Measurements from ENCODE around the gene SBK1.
A peak's percentile ranks its signal among the peaks of the same experiment; 100 is the strongest.

The SBK1 gene

DNA sequence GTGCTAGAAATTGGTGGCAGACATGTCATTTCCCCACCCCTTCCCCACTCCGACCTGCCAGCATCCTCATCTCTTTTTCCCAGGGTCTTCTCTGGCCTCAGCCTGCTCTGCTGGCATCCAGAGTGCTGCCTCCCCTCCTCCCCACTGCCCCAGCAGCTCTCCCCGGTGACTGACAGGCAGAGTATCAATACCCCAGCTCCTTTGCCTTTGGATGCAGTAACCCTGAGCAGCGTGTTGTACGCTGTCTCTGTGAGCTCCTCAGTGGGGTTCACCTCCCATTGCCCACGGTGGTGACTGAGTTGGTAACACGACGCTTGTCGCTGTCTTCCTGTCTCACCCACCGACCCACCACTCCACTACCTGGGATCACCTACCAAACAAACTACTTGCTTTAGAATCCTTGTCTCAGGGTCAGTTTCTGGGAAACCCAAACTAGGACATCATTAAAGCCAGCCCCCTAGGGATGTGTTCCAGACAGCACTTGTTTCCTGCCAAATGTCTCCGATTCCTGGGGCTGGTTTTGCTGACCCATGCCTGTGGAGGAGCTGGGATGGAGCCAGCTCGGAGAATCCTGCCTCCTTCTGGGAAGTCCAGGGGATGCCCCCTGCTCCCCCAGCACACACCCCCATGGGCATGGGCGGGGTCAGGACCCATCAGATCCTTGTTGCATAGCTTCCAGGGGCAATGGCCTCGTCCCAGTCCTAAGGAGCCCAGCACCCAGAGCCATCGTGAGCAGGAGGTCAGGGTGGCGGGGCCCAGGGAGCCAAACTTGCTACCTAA, 8.3 kb upstream of the SBK1 start:
- Histone ChIP-seq H3K4me3 (ENCODE audit: low read depth, low read length) (no peak overlapping the region), H3K36me3 (ENCODE audit: control insufficient read depth, insufficient read depth, low read length) (no peaks in the 10 kb centered on the region), H3K9ac (ENCODE audit: low read depth, low read length) (peak overlapping the region; percentile 24), H3K4me1 (ENCODE audit: control insufficient read depth, insufficient read depth, low read length) (peaks cover 4% of the 10 kb centered on the region), H3K27me3 (ENCODE audit: control insufficient read depth, insufficient read depth, low read length) (no peaks in the 10 kb centered on the region), H3K9me3 (ENCODE audit: control insufficient read depth, insufficient read depth, low read length) (no peaks in the 10 kb centered on the region)

- no peak overlapping the region for H3K9ac ChIP-seq (ENCODE audit: low read depth, low read length)
- H3K36me3 ChIP-seq (ENCODE audit: control insufficient read depth, insufficient read depth, low read length), result no peaks in the 10 kb centered on the region
- no peaks in the 10 kb centered on the region for H3K27me3 ChIP-seq (ENCODE audit: control insufficient read depth, insufficient read depth, low read length)
- no peaks in the 10 kb centered on the region for H3K9me3 ChIP-seq (ENCODE audit: control insufficient read depth, insufficient read depth, low read length)
- peaks cover 6% of the 10 kb centered on the region for H3K4me1 ChIP-seq (ENCODE audit: control insufficient read depth, insufficient read depth, low read length)
- H3K4me3 ChIP-seq (ENCODE audit: low read depth, low read length), result no peak overlapping the region
Observed at GRCh38 chr16:28285649-28286048, 6.7 kb upstream of the SBK1 start.

GRCh38 chr16:28288114-28288513, 4.2 kb upstream of the SBK1 start:
- Histone ChIP-seq H3K9me3 (ENCODE audit: control insufficient read depth, insufficient read depth, low read length) (no peaks in the 10 kb centered on the region), H3K9ac (ENCODE audit: low read depth, low read length) (no peak overlapping the region), H3K27me3 (ENCODE audit: control insufficient read depth, insufficient read depth, low read length) (no peaks in the 10 kb centered on the region), H3K36me3 (ENCODE audit: control insufficient read depth, insufficient read depth, low read length) (no peaks in the 10 kb centered on the region), H3K4me3 (ENCODE audit: low read depth, low read length) (no peak overlapping the region), H3K4me1 (ENCODE audit: control insufficient read depth, insufficient read depth, low read length) (peaks cover 6% of the 10 kb centered on the region)

DNA sequence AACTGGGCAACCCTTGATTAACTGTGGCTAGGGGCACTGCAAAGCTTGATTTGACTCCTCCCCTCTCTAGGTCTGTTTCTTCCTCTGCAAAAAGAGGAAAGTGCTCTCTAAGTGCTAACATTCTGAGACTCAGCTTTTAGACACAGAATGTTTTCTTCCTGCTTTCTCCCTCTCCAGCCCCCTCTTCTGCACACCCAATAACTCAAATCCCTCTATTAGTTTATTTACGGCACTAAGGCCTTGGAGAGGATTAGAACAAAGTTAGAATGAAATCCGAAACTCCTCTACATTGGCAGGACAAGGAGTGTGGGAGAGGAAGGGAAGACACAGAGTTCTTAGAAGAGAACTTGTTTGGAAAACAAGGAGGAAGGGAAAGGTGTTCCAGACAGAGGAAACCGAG, 3.3 kb upstream of the SBK1 start:
- no peak overlapping the region for H3K9ac ChIP-seq (ENCODE audit: low read depth, low read length)
- no peaks in the 10 kb centered on the region for H3K27me3 ChIP-seq (ENCODE audit: control insufficient read depth, insufficient read depth, low read length)
- H3K4me3 ChIP-seq (ENCODE audit: low read depth, low read length), result no peak overlapping the region
- peaks cover 6% of the 10 kb centered on the region for H3K4me1 ChIP-seq (ENCODE audit: control insufficient read depth, insufficient read depth, low read length)
- H3K9me3 ChIP-seq (ENCODE audit: control insufficient read depth, insufficient read depth, low read length), result no peaks in the 10 kb centered on the region
- no peaks in the 10 kb centered on the region for H3K36me3 ChIP-seq (ENCODE audit: control insufficient read depth, insufficient read depth, low read length)

DNA sequence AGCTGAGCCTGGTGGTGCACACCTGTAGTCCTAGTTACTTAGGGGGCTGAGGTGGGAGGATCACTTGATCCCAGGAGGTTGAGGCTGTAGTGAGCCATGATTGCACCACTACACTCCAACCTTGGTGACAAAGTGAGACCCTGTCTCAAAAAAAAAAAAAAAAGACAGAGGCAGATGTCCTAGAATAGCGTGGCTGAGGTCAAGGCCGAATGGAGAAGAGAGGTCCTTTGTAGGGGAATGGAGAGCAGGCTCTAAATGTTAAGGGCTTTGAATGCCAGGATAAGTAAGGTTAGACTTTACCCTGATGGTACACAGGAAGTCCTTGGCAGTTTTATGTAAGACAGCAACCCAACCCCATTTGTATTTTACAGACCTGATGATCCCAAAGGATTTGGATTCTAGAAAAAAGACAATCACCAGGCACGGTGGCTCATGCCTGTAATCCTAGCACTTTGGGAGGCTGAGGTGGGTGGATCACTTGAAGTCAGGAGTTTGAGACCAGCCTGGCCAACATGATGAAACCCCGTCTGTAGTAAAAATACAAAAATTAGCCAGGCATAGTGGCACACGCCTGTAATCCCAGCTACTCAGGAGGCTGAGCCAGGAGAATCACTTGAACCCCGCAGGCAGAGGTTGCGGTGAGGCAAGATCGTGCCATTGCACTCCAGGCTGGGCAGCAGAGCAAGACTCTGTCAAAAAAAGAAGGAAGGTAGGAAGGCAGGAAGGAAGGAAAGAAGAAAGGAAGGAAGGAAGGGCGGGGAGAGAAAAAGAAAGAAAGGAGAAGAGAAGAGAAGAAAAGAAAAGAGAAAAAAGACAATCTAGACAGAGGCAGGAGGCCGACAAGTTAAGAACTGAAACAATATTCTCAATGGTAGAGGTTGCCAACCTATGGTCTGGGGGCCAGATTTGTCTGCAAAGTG, 2.1 kb upstream of the SBK1 start:
- Histone ChIP-seq H3K36me3 (ENCODE audit: control insufficient read depth, insufficient read depth, low read length) (peaks cover 3% of the 10 kb centered on the region), H3K4me1 (ENCODE audit: control insufficient read depth, insufficient read depth, low read length) (peaks cover 7% of the 10 kb centered on the region), H3K4me3 (ENCODE audit: low read depth, low read length) (peak overlapping the region; percentile 19), H3K9ac (ENCODE audit: low read depth, low read length) (no peak overlapping the region), H3K9me3 (ENCODE audit: control insufficient read depth, insufficient read depth, low read length) (no peaks in the 10 kb centered on the region), H3K27me3 (ENCODE audit: control insufficient read depth, insufficient read depth, low read length) (no peaks in the 10 kb centered on the region)

DNA sequence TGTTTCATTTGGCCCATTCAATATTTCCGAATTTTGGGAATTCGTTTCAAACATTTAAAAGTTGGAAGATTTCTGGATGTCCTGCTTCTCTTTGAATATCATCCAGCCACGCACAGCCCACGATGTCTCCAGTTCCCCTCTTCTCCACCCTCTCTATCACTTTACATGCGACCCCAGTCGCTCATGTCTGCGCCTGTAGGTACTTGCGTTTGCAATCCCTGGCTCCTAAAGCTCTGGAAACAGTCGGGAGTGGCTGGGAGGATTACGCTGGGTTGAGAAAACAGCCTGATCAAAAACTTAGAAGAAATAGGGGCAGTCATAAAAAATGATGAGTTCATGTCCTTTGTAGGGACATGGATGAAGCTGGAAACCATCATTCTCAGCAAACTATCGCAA, 1.5 kb upstream of the SBK1 start:
- Histone ChIP-seq H3K9ac (ENCODE audit: low read depth, low read length) (no peak overlapping the region), H3K4me1 (ENCODE audit: control insufficient read depth, insufficient read depth, low read length) (peaks cover 7% of the 10 kb centered on the region), H3K36me3 (ENCODE audit: control insufficient read depth, insufficient read depth, low read length) (peaks cover 7% of the 10 kb centered on the region), H3K4me3 (ENCODE audit: low read depth, low read length) (peak overlapping the region; percentile 19), H3K9me3 (ENCODE audit: control insufficient read depth, insufficient read depth, low read length) (no peaks in the 10 kb centered on the region), H3K27me3 (ENCODE audit: control insufficient read depth, insufficient read depth, low read length) (no peaks in the 10 kb centered on the region)

DNA sequence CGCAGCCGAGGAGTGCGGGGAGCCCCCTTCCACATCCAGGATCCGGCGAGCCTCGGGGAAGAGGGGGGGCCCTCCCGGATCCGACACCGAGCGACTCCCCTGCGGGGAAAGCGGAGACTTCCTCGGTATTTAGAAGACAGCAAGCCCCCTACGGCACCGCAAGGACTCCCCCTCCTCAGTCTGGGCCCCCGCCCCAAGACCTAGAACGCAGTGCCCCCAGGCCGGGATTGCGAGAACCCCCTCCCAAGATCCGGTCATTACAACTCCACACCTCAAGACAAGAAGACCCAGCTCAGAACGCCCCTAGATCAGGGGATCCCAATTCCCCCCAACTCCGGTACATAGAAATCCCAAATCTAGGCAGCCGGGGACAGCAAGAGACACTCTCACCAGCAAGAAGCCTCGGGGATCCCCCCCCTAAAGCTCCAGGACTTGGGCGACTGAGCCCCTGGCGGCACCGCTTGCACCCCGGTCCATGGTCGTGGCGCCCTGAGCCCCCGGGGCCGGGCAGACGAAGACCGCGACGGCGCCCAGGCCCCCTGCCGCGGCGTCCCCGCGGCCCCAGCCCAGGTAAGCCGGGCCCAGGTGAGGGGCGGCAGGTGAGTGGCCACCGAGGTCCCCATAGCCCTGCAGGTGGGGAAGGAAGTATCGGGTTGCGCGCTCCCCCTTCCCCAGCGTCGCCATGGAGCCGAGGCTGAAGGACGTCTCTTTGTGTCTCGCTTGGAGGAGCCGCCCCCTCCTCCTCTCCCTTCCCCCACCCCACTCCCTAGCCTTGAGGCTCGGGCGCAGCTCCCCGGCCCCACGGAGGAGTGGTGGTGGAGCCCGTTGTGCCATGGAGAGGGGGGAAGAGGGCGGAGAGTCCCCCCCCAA, 641 bp downstream of the SBK1 start:
- Histone ChIP-seq H3K4me1 (ENCODE audit: control insufficient read depth, insufficient read depth, low read length) (peaks cover 7% of the 10 kb centered on the region), H3K9me3 (ENCODE audit: control insufficient read depth, insufficient read depth, low read length) (no peaks in the 10 kb centered on the region), H3K9ac (ENCODE audit: low read depth, low read length) (peak overlapping the region; percentile 85), H3K36me3 (ENCODE audit: control insufficient read depth, insufficient read depth, low read length) (peaks cover 7% of the 10 kb centered on the region), H3K4me3 (ENCODE audit: low read depth, low read length) (peak overlapping the region; percentile 76), H3K27me3 (ENCODE audit: control insufficient read depth, insufficient read depth, low read length) (no peaks in the 10 kb centered on the region)

DNA sequence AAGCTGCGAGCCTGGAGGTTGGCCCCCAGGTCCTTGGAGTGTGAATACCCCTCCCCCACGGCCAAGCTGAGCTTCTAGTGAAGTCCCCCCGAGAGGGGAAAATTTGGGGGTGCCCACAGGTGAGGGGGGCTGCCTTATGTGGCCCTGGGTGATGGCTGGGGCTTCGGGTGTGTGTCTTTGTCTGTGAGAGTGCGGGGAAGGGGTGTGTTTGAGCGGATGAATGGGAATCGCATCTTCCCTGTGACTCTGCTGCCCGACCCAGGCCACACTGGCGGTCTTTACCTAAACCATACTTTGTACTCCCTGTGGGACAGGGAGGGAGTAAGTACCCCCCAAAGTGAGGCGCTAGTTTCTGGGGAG, 1.3 kb downstream of the SBK1 start:
- Histone ChIP-seq H3K27me3 (ENCODE audit: control insufficient read depth, insufficient read depth, low read length) (no peaks in the 10 kb centered on the region), H3K4me3 (ENCODE audit: low read depth, low read length) (peak overlapping the region; percentile 76), H3K36me3 (ENCODE audit: control insufficient read depth, insufficient read depth, low read length) (peaks cover 7% of the 10 kb centered on the region), H3K4me1 (ENCODE audit: control insufficient read depth, insufficient read depth, low read length) (peaks cover 7% of the 10 kb centered on the region), H3K9me3 (ENCODE audit: control insufficient read depth, insufficient read depth, low read length) (no peaks in the 10 kb centered on the region), H3K9ac (ENCODE audit: low read depth, low read length) (peak overlapping the region; percentile 85)

GRCh38 chr16:28294201-28294600, 1.9 kb downstream of the SBK1 start:
- no peaks in the 10 kb centered on the region for H3K27me3 ChIP-seq (ENCODE audit: control insufficient read depth, insufficient read depth, low read length)
- H3K9ac ChIP-seq (ENCODE audit: low read depth, low read length), result no peak overlapping the region
- peak overlapping the region; percentile 76 for H3K4me3 ChIP-seq (ENCODE audit: low read depth, low read length)
- peaks cover 3% of the 10 kb centered on the region for H3K4me1 ChIP-seq (ENCODE audit: control insufficient read depth, insufficient read depth, low read length)
- H3K9me3 ChIP-seq (ENCODE audit: control insufficient read depth, insufficient read depth, low read length), result no peaks in the 10 kb centered on the region
- H3K36me3 ChIP-seq (ENCODE audit: control insufficient read depth, insufficient read depth, low read length), result peaks cover 7% of the 10 kb centered on the region

DNA sequence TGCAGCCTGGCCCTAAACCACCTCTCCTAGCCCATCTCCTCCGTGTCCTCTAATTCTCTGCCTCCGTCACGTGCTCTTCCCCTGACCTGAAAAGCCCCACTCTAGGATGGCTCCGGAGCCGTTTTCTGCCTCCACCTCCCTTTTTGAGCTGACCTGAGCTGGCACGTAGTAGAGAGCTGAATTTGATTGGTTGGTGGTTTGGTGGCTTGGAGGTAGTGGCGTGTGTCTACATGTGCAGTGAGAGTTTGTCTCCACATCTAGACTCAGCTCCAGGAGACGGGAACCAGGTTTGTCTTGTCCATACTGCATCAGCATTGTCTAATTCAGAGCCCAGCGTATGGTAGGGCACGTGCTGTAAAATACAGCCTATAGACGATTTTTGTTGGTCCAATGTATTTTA, 3.0 kb downstream of the SBK1 start:
- Histone ChIP-seq H3K4me1 (ENCODE audit: control insufficient read depth, insufficient read depth, low read length) (peaks cover 3% of the 10 kb centered on the region), H3K9me3 (ENCODE audit: control insufficient read depth, insufficient read depth, low read length) (no peaks in the 10 kb centered on the region), H3K9ac (ENCODE audit: low read depth, low read length) (no peak overlapping the region), H3K27me3 (ENCODE audit: control insufficient read depth, insufficient read depth, low read length) (no peaks in the 10 kb centered on the region), H3K36me3 (ENCODE audit: control insufficient read depth, insufficient read depth, low read length) (peaks cover 7% of the 10 kb centered on the region), H3K4me3 (ENCODE audit: low read depth, low read length) (no peak overlapping the region)

GRCh38 chr16:28297308-28297707, 5.0 kb downstream of the SBK1 start:
- Histone ChIP-seq H3K9ac (ENCODE audit: low read depth, low read length) (no peak overlapping the region), H3K4me3 (ENCODE audit: low read depth, low read length) (no peak overlapping the region), H3K27me3 (ENCODE audit: control insufficient read depth, insufficient read depth, low read length) (no peaks in the 10 kb centered on the region), H3K4me1 (ENCODE audit: control insufficient read depth, insufficient read depth, low read length) (peaks cover 3% of the 10 kb centered on the region), H3K36me3 (ENCODE audit: control insufficient read depth, insufficient read depth, low read length) (peaks cover 10% of the 10 kb centered on the region), H3K9me3 (ENCODE audit: control insufficient read depth, insufficient read depth, low read length) (no peaks in the 10 kb centered on the region)
